LHCN-M2 (cell line): Measurements from ENCODE around the gene KRTAP9-2. TPM values are rescaled to one million over a fixed set of nuclear protein-coding genes. Genes with fewer than 3 reads are reported as not detected.
"Not testable (repeated sequence)": the region's sequence is repeated elsewhere in the genome, so short reads cannot be mapped to it uniquely, and the experiment has no call there.

Experiments
- DNase-seq: peaks from one replicate; pipeline ENCODE4 v3.0.0-alpha.2; 2012; ENCODE audit warnings: low read depth
- total RNA-seq: library from RNA; depleted of rRNA; stranded (reverse); fragments of >200 nt; gene quantifications from 2 replicates; pipeline ENCODE4 v1.2.3, GENCODE V29; 2014

KRTAP9-2 gene
- total RNA-seq, 1 experiment from 2014 or later: not detected

GRCh38 chr17:41232399-41233105, 6.1 kb downstream of the KRTAP9-2 start, which contains the start of gene KRTAP9-3:
TSS of gene KRTAP9-3 (plus strand) at chr17:41232449. CDS start at chr17:41232502, 53 bp downstream.
- not testable (repeated sequence) for DNase-seq

GRCh38 chr17:41237116-41237515, 10.7 kb downstream of the KRTAP9-2 start:
- not testable (repeated sequence) for DNase-seq

- DNase-seq: peak; percentile 18
Measured at GRCh38 chr17:41237949-41238437, 11.5 kb downstream of the KRTAP9-2 start, which contains the start of gene KRTAP9-8. TSS of gene KRTAP9-8 (plus strand) at chr17:41237999. CDS start at chr17:41238052, 53 bp downstream.

GRCh38 chr17:41246995-41247787, 20.7 kb downstream of the KRTAP9-2 start:
- DNase-seq: not testable (repeated sequence)

GRCh38 chr17:41249637-41250240, 23.3 kb downstream of the KRTAP9-2 start, which contains the start of gene KRTAP9-4:
TSS of gene KRTAP9-4 (plus strand) at chr17:41249687. CDS start at chr17:41249721, 34 bp downstream.
- not testable (repeated sequence) for DNase-seq

- DNase-seq: no peak
Measured at GRCh38 chr17:41251261-41251660, 24.8 kb downstream of the KRTAP9-2 start.

- no peak for DNase-seq
Measured at GRCh38 chr17:41254861-41255260, 28.4 kb downstream of the KRTAP9-2 start.

GRCh38 chr17:41255381-41256290, 29.2 kb downstream of the KRTAP9-2 start, which contains the start of gene KRTAP9-9:
TSS of gene KRTAP9-9 (plus strand) at chr17:41255384.
- not testable (repeated sequence) for DNase-seq

GRCh38 chr17:41256291-41256685, 29.8 kb downstream of the KRTAP9-2 start:
- DNase-seq: no peak

- DNase-seq: no peak
Measured at GRCh38 chr17:41258406-41258805, 32.0 kb downstream of the KRTAP9-2 start.

GRCh38 chr17:41263212-41263611, 36.8 kb downstream of the KRTAP9-2 start:
- no peak for DNase-seq

GRCh38 chr17:41264599-41264998, 38.2 kb downstream of the KRTAP9-2 start:
- DNase-seq: no peak

GRCh38 chr17:41265078-41265477, 38.6 kb downstream of the KRTAP9-2 start, which contains the start of gene KRTAP9-6:
TSS of gene KRTAP9-6 (plus strand) at chr17:41265378. CDS start at chr17:41265378, 0 bp downstream.
- DNase-seq: no peak

- no peak for DNase-seq
Measured at GRCh38 chr17:41267711-41268110, 41.3 kb downstream of the KRTAP9-2 start.

GRCh38 chr17:41271323-41271722, 44.9 kb downstream of the KRTAP9-2 start:
- not testable (repeated sequence) for DNase-seq

GRCh38 chr17:41271858-41272257, 45.4 kb downstream of the KRTAP9-2 start:
- no peak for DNase-seq

GRCh38 chr17:41275648-41276190, 49.3 kb downstream of the KRTAP9-2 start, which contains the start of gene KRTAP9-7:
TSS of gene KRTAP9-7 (plus strand) at chr17:41275698. CDS start at chr17:41275698, 0 bp downstream.
- DNase-seq: not testable (repeated sequence)
